Measurements from ENCODE around the gene CAV2. TPM values are rescaled to one million over a fixed set of nuclear protein-coding genes. Genes with fewer than 3 reads are reported as not detected.
A peak's percentile ranks its signal among the peaks of the same experiment; 100 is the strongest.

The CAV2 gene
- total and polyA plus RNA-seq, 10 donors, result 15.5 to 107 (median 72.7) TPM

DNA sequence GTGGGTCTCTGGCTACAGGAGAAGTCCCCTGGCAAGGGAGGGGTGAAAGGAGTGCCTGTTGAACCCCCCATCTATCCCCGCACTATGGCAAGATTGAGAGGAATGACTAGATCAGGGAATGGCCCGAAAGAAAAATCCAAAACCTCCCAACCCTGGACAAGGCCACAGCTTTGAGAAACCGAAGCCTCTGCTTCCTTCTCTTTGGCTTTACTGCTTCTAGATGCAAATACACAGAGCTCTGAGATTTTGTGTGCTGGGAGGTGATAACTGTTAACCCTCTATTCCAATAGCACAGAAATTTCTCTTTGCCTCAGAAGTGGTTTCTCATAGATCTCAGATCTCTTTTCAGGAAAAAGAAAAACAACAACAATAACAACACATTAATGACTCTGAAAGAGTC lies 40.3 kb downstream of the CAV2 start:
- TF ChIP-seq POLR2AphosphoS5 (IDR thresholded peaks at IDR 0.05), result no peak
- no peak for TF ChIP-seq POLR2A (IDR thresholded peaks at IDR 0.05)
- TF ChIP-seq, protein P1, sequence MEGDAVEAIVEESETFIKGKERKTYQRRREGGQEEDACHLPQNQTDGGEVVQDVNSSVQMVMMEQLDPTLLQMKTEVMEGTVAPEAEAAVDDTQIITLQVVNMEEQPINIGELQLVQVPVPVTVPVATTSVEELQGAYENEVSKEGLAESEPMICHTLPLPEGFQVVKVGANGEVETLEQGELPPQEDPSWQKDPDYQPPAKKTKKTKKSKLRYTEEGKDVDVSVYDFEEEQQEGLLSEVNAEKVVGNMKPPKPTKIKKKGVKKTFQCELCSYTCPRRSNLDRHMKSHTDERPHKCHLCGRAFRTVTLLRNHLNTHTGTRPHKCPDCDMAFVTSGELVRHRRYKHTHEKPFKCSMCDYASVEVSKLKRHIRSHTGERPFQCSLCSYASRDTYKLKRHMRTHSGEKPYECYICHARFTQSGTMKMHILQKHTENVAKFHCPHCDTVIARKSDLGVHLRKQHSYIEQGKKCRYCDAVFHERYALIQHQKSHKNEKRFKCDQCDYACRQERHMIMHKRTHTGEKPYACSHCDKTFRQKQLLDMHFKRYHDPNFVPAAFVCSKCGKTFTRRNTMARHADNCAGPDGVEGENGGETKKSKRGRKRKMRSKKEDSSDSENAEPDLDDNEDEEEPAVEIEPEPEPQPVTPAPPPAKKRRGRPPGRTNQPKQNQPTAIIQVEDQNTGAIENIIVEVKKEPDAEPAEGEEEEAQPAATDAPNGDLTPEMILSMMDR (IDR thresholded peaks at IDR 0.05 in 8 of 11, conservative IDR thresholded peaks at IDR 0.05 in 3 of 11), result no peak
- Histone ChIP-seq H3K27me3 (replicated peaks in 1 of 7) (no peaks in the 10 kb centered on the region), H3K36me3 (peaks cover 0 to 33% (median 0%) of the 10 kb centered on the region in 6 donors), H3K27ac (peak overlapping the region in 1 of 8 donors; percentile 0), H3K9me3 (peaks cover 0 to 9% (median 0%) of the 10 kb centered on the region in 8 donors), H3K4me3 (no peak overlapping the region), H3K4me1 (peaks cover 0 to 7% (median 2%) of the 10 kb centered on the region in 6 donors)
- 79 to 84% (median 81%) methylated on average over 3 of the region's 3 CpGs for WGBS, 5 donors
- no peak for DNase-seq
- intact Hi-C loops (cut with DNase I; ENCODE audit: low total_unique reads), result no loop called here

DNA sequence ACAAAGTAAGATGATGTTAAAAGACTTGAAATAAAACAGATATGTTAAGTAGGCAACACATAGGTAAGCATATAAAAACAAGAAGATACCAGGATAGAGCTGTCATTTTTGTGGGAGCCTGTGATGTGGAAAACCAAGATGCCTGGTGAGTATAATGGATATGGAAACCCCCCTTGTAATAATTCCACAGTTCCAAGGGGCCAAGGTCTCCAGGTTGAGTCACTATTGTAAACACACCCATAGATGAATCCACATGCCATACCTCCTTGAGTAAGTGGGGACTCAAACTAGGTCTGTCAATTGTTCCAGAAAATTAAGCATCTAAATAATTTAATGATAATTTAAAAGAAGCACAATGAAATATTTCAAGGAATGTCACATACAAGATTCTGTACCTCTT lies 41.2 kb downstream of the CAV2 start:
- Histone ChIP-seq H3K36me3 (peaks cover 0 to 30% (median 0%) of the 10 kb centered on the region in 6 donors), H3K27ac (peak overlapping the region in 1 of 8 donors; percentile 9), H3K9me3 (peaks cover 0 to 9% (median 0%) of the 10 kb centered on the region in 8 donors), H3K4me1 (peaks cover 0 to 10% (median 1%) of the 10 kb centered on the region in 6 donors), H3K27me3 (replicated peaks in 1 of 7) (no peaks in the 10 kb centered on the region), H3K4me3 (no peak overlapping the region)
- intact Hi-C loops (cut with DNase I; ENCODE audit: low total_unique reads), result no loop called here
- DNase-seq, result no peak
- no peak for TF ChIP-seq POLR2A (IDR thresholded peaks at IDR 0.05)
- TF ChIP-seq POLR2AphosphoS5 (IDR thresholded peaks at IDR 0.05), result no peak
- TF ChIP-seq, protein P1 (IDR thresholded peaks at IDR 0.05 in 8 of 11, conservative IDR thresholded peaks at IDR 0.05 in 3 of 11), result no peak

DNA sequence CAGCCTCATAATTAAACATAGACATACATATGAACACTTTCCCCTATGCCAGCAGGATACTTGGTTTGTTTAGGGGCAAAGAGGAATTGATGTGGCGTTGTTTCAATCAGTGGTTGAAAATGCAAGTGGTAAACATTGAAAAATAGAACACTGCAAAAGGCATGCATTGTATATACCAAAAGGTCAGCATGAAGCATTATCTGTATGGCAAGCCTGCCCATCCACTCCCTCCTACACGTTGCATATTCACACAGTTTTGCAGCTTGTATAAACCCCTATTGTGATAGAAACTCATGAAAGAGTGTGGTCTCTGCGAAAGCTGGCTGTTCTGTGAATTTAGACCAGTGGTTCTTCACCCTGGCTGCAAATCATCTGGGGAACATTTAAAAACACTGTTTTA lies 42.4 kb downstream of the CAV2 start:
- TF ChIP-seq, protein P1 (IDR thresholded peaks at IDR 0.05 in 8 of 11, conservative IDR thresholded peaks at IDR 0.05 in 3 of 11), result no peak
- Histone ChIP-seq H3K4me3 (no peak overlapping the region), H3K27me3 (replicated peaks in 1 of 7) (no peaks in the 10 kb centered on the region), H3K9me3 (peaks cover 0 to 9% (median 0%) of the 10 kb centered on the region in 8 donors), H3K4me1 (peaks cover 0 to 10% (median 0%) of the 10 kb centered on the region in 6 donors), H3K36me3 (peaks cover 0 to 22% (median 0%) of the 10 kb centered on the region in 6 donors), H3K27ac (no peak overlapping the region)
- intact Hi-C loops (cut with DNase I; ENCODE audit: low total_unique reads), result no loop called here
- no peak for DNase-seq
- 77 to 82% (median 78%) methylated on average over 3 of the region's 3 CpGs for WGBS, 5 donors

DNA sequence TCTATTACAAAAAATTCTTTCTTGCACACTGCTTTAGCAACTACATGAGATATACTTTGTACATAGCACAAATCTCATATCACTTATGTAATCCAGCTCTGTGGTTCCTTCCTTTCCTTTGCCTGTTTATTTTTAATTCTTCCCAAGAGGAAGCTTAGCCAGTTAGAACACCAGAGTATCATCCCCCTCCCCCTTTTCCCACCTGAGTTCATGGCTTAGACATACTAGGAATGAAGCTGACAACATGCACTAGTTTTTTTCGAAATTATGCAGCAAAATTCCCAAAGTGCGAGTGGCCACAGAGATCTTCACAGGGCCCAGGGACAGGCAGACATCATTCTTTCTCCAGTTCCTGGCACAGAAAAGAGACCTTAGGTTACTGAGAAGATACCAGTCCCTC lies 43.1 kb downstream of the CAV2 start:
- Histone ChIP-seq H3K9me3 (peaks cover 0 to 9% (median 0%) of the 10 kb centered on the region in 8 donors), H3K27me3 (replicated peaks in 1 of 7) (no peaks in the 10 kb centered on the region), H3K4me3 (no peak overlapping the region), H3K27ac (no peak overlapping the region), H3K36me3 (peaks cover 0 to 17% (median 0%) of the 10 kb centered on the region in 6 donors), H3K4me1 (peaks cover 0 to 10% (median 1%) of the 10 kb centered on the region in 6 donors)
- TF ChIP-seq, protein P1 (IDR thresholded peaks at IDR 0.05 in 8 of 11, conservative IDR thresholded peaks at IDR 0.05 in 3 of 11), result no peak
- no peak for TF ChIP-seq POLR2AphosphoS5 (IDR thresholded peaks at IDR 0.05)
- TF ChIP-seq POLR2A (IDR thresholded peaks at IDR 0.05), result no peak
- DNase-seq, result no peak
- intact Hi-C loops (cut with DNase I; ENCODE audit: low total_unique reads), result no loop called here
- 84 to 91% (median 85%) methylated on average over 2 of the region's 2 CpGs for WGBS, 5 donors

All from spleen (tissue), 11 donors.